A673 (cell line): Measurements from ENCODE around the gene GMDS. TPM values are rescaled to one million over a fixed set of nuclear protein-coding genes. Genes with fewer than 3 reads are reported as not detected.

Experiments used
- BruUV-seq: library from RNA; stranded (reverse); fragments of 400-500 nt; replicated peaks from 2 replicates; lab custom pipeline; 2021; lab: Mats Ljungman, UMichigan
- CTCF ChIA-PET: fragments of 300-600 bp; sonication (Branson Sonifier 250); formaldehyde crosslinking; loops from one replicate; lab custom pipeline; 2022; ENCODE audit warnings: antibody characterized with exemption; lab: Charles Lee
- POLR2A ChIA-PET: fragments of 300-600 bp; sonication (Branson Sonifier 250); formaldehyde crosslinking; loops from one replicate; lab custom pipeline; 2022; ENCODE audit warnings: antibody characterized with exemption; ENCODE audit not compliant: low non-redundant PET; lab: Charles Lee
- DNase-seq: peaks from one replicate; pipeline ENCODE4 v3.0.0-alpha.2; 2015; ENCODE audit warnings: low spot score
- H3K27ac ChIP-seq: fragments of 200-600 bp; sonication (generic); 2 replicates; pipeline ENCODE4 v1.5.1; 2016; ENCODE audit warnings: mixed run types, low read depth, mild to moderate bottlenecking, mixed read lengths, antibody characterized with exemption, low read length; ENCODE audit not compliant: poor library complexity, severe bottlenecking
- H3K27me3 ChIP-seq: fragments of 200-600 bp; sonication (generic); replicated peaks from 2 replicates; pipeline ENCODE4 v1.6.1; 2017; ENCODE audit warnings: mixed run types, low read depth, mild to moderate bottlenecking, mixed read lengths, antibody characterized with exemption, low read length; ENCODE audit not compliant: insufficient read depth, poor library complexity
- H3K36me3 ChIP-seq: fragments of 200-600 bp; sonication (generic); 2 replicates; pipeline ENCODE4 v1.6.1; 2016; ENCODE audit warnings: mixed run types, mild to moderate bottlenecking, mixed read lengths, antibody characterized with exemption, low read length; ENCODE audit not compliant: insufficient read depth, poor library complexity, severe bottlenecking
- H3K4me1 ChIP-seq: fragments of 200-600 bp; sonication (generic); 2 replicates; pipeline ENCODE4 v1.6.1; 2017; ENCODE audit warnings: mixed run types, mild to moderate bottlenecking, mixed read lengths, antibody characterized with exemption, low read length; ENCODE audit not compliant: insufficient read depth, poor library complexity, severe bottlenecking
- H3K4me3 ChIP-seq: fragments of 200-600 bp; sonication (generic); 2 replicates; pipeline ENCODE4 v1.5.1; 2016; ENCODE audit warnings: low read depth, mixed run types, mild to moderate bottlenecking, mixed read lengths, low read length; ENCODE audit not compliant: poor library complexity, severe bottlenecking
- H3K9me3 ChIP-seq: fragments of 200-600 bp; sonication (generic); 2 replicates; pipeline ENCODE4 v1.6.1; 2016; ENCODE audit warnings: mixed run types, low read depth, mild to moderate bottlenecking, mixed read lengths, antibody characterized with exemption, low read length; ENCODE audit not compliant: poor library complexity, severe bottlenecking
- CTCF ChIP-seq: fragments of 300-800, 200-600 bp; sonication (generic); conservative IDR thresholded peaks from 2 replicates; pipeline ENCODE4 v1.5.1; 2017; ENCODE audit warnings: low read depth, mild to moderate bottlenecking, antibody characterized with exemption, low read length, moderate library complexity, mixed read lengths
- EZH2 ChIP-seq: fragments of 200-600 bp; sonication (generic); IDR thresholded peaks from 2 replicates; pipeline ENCODE4 v1.6.1; 2017; ENCODE audit warnings: borderline replicate concordance, low read depth, mild to moderate bottlenecking, mixed read lengths, antibody characterized with exemption, low read length; ENCODE audit not compliant: poor library complexity, severe bottlenecking
- intact Hi-C: fragments of 100-400 bp; cut with micrococcal nuclease; formaldehyde crosslinking; loops from one replicate; pipeline ENCODE4 v1.10.0; 2022; ENCODE audit not compliant: unreplicated experiment
- total RNA-seq: library from RNA; stranded (reverse); gene quantifications from 2 replicates; pipeline ENCODE4 v1.2.3, GENCODE V29; 2021

The GMDS gene
- total RNA-seq, 1 experiment from 2014 or later = 15.2 TPM

GRCh38 chr6:2166717-2167116 lies 78.7 kb downstream of the GMDS start:
- no peak overlapping the region for H3K4me3 ChIP-seq
- no peaks in the 10 kb centered on the region for H3K27me3 ChIP-seq
- no peak for DNase-seq
- intact Hi-C loops = no loop called here
- no TSS peak for BruUV-seq
- ChIA-PET CTCF (no interaction called here), POLR2A (no interaction called here)
- H3K27ac ChIP-seq = no peak overlapping the region
- TF ChIP-seq EZH2 (no peak), CTCF (no peak)
- H3K36me3 ChIP-seq = no peaks in the 10 kb centered on the region
- H3K4me1 ChIP-seq = peaks cover 4% of the 10 kb centered on the region
- no peaks in the 10 kb centered on the region for H3K9me3 ChIP-seq

DNA sequence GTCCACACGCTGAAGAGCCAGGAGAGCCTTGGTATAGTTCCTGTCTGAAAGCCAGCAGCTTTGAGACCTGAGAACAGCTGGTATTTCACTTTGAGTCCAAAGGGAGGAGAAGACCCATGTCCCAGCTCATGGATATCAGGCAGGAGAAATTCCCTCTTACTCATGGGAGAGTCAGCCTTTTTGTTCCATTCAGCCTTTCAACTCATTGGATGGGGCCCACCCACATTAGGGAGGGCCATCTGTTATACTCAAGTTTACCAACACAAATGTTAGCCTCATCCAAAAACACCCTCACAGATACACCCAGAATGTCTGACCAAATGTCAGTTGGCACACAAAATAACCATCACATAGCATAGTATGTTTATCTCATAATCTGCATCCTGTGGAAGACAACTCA lies 80.1 kb downstream of the GMDS start:
- Histone ChIP-seq H3K36me3 (no peaks in the 10 kb centered on the region), H3K27ac (no peak overlapping the region), H3K4me1 (peaks cover 8% of the 10 kb centered on the region), H3K27me3 (no peaks in the 10 kb centered on the region), H3K4me3 (no peak overlapping the region), H3K9me3 (no peaks in the 10 kb centered on the region)
- CTCF ChIA-PET = no interaction called here
- DNase-seq = no peak
- BruUV-seq = no TSS peak
- POLR2A ChIA-PET = no interaction called here
- intact Hi-C loops = no loop called here
- TF ChIP-seq EZH2 (no peak), CTCF (no peak)

GRCh38 chr6:2164481-2164880 lies 80.9 kb downstream of the GMDS start:
- H3K4me1 ChIP-seq = peaks cover 8% of the 10 kb centered on the region
- no peaks in the 10 kb centered on the region for H3K36me3 ChIP-seq
- H3K27me3 ChIP-seq = no peaks in the 10 kb centered on the region
- no peak overlapping the region for H3K4me3 ChIP-seq
- POLR2A ChIA-PET = no interaction called here
- no peaks in the 10 kb centered on the region for H3K9me3 ChIP-seq
- BruUV-seq = no TSS peak
- DNase-seq = no peak
- intact Hi-C loops = no loop called here
- no peak overlapping the region for H3K27ac ChIP-seq
- TF ChIP-seq EZH2 (no peak), CTCF (no peak)
- CTCF ChIA-PET = no interaction called here
